Transverse colon (tissue), 4 donors: ENCODE results near the gene AKR1C8. TPM values are rescaled to one million over a fixed set of nuclear protein-coding genes. Genes with fewer than 3 reads are reported as not detected.
"Not testable (repeated sequence)": the region's sequence is repeated elsewhere in the genome, so short reads cannot be mapped to it uniquely, and the experiment has no call there.

Experiments used
- DNase-seq: peaks from one replicate; pipeline ENCODE4 v3.0.0-alpha.2; 2019
- H3K27ac ChIP-seq, 4 donors: fragments of 200-600 bp; sonication (generic); 2 replicates each; pipeline ENCODE4 v1.5.1; 2016 to 2018; ENCODE audit warnings: inconsistent platforms in 4 of 4
- H3K27me3 ChIP-seq: fragments of 200-600 bp; sonication (generic); 2 replicates; pipeline ENCODE4 v1.5.1; 2017; ENCODE audit warnings: inconsistent platforms
- H3K36me3 ChIP-seq, 4 donors: fragments of 200-600 bp; sonication (generic); 2 replicates each; pipeline ENCODE4 v1.5.1; 2017 to 2019; ENCODE audit warnings: inconsistent platforms in 4 of 4
- H3K4me1 ChIP-seq, 4 donors: fragments of 200-600 bp; sonication (generic); 2 replicates each; pipeline ENCODE4 v1.5.1; 2017 to 2020; ENCODE audit warnings: inconsistent platforms in 4 of 4
- H3K4me3 ChIP-seq, 4 donors: fragments of 200-600 bp; sonication (generic); 1 replicate in 1 of 4; 2 replicates in 3 of 4; pipeline versions ENCODE4 v1.5.1 to v1.6.1; 2017 to 2019; ENCODE audit warnings: inconsistent platforms in 4 of 4
- H3K9me3 ChIP-seq, 2 donors: fragments of 200-600 bp; sonication (generic); 2 replicates each; pipeline ENCODE4 v1.5.1; 2017 to 2019; ENCODE audit warnings: inconsistent platforms in 2 of 2
- CTCF ChIP-seq, 5 experiments: fragments of 200-600 bp in 3 of 5; fragments of 450-650 bp in 2 of 5; sonication (generic) in 3 of 5; IDR thresholded peaks; 1 replicate in 2 of 5; 2 replicates in 3 of 5; pipeline ENCODE4 v1.5.1; 2016 to 2017; ENCODE audit warnings: antibody characterized with exemption in 5 of 5, inconsistent platforms in 3 of 5, mild to moderate bottlenecking in 2 of 5, moderate library complexity in 1 of 5
- EP300 ChIP-seq: sonication (generic); formaldehyde crosslinking; IDR thresholded peaks from one replicate; pipeline ENCODE4 v1.6.1; 2017; ENCODE audit warnings: antibody characterized with exemption, low read depth
- POLR2A ChIP-seq: fragments of 450-650 bp; IDR thresholded peaks from one replicate; pipeline ENCODE4 v1.6.1; 2016; ENCODE audit warnings: antibody characterized with exemption, mild to moderate bottlenecking, moderate library complexity
- POLR2AphosphoS5 ChIP-seq, 3 donors: sonication (generic); formaldehyde crosslinking; IDR thresholded peaks; one replicate each; pipeline ENCODE4 v1.6.1; 2016; ENCODE audit warnings: antibody characterized with exemption in 3 of 3
- WGBS, 2 donors: methylation state at CpG; one replicate each; pipeline ENCODE4 v1.1.5; 2018; ENCODE audit warnings: low coverage in 1 of 2; 5-methylcytosine and 5-hydroxymethylcytosine counted together
- in situ Hi-C, 4 donors: fragments of 200-750 bp; cut with MboI; loops; one replicate each; pipeline versions ENCODE4 v1.15.0 to v1.15.1; 2017; ENCODE audit warnings: low sequenced_read_pairs in 3 of 4, low pct_ligation_motif_present in 1 of 4, low pct_unique_long_range_greater_than_20kb in 1 of 4
- intact Hi-C: fragments of 100-400 bp; cut with DNase I; formaldehyde crosslinking; loops from one replicate; pipeline ENCODE4 v1.15.1; 2023; ENCODE audit warnings: low total_unique reads
- total RNA-seq, 4 donors: library from RNA; depleted of rRNA; stranded (reverse); fragments of >200 nt; gene quantifications; one replicate each; pipeline ENCODE4 v1.1.0, GENCODE V29; 2016

AKR1C8 gene
- total RNA-seq, 4 donors from 2014 or later = 1.4 TPM; not detected in 3

- TF ChIP-seq POLR2A = no peak
- TF ChIP-seq EP300 = no peak
- no peak for TF ChIP-seq POLR2AphosphoS5 (IDR thresholded peaks at IDR 0.05)
- TF ChIP-seq CTCF (IDR thresholded peaks at IDR 0.05) = no peak
- Histone ChIP-seq H3K4me1 (no peaks in the 10 kb centered on the region), H3K27me3 (no peaks in the 10 kb centered on the region), H3K36me3 (no peaks in the 10 kb centered on the region), H3K9me3 (no peaks in the 10 kb centered on the region), H3K4me3 (no peak overlapping the region), H3K27ac (no peak overlapping the region)
- in situ Hi-C loops = no loop called here
- intact Hi-C loops = loop anchor here (2.0 kb wide), 1 partner anchor 59 kb away; no protein-coding TSS in a partner anchor
- no peak for DNase-seq
- WGBS, 2 donors = 59 to 71% methylated on average over 2 of the region's 2 CpGs
Measured at GRCh38 chr10:5183923-5184322, 1.0 kb downstream of the AKR1C8 start.

GRCh38 chr10:5180503-5180902 lies 4.4 kb downstream of the AKR1C8 start:
- DNase-seq, H3K9me3 ChIP-seq, H3K27me3 ChIP-seq, in situ Hi-C loops, intact Hi-C loops, H3K36me3 ChIP-seq, H3K4me1 ChIP-seq, H3K4me3 ChIP-seq, H3K27ac ChIP-seq: not testable (repeated sequence)
- 85 to 91% methylated on average over 9 to 12 of the region's 12 CpGs for WGBS, 2 donors

- H3K4me3 ChIP-seq, H3K27ac ChIP-seq, H3K36me3 ChIP-seq, H3K27me3 ChIP-seq, H3K9me3 ChIP-seq, in situ Hi-C loops, H3K4me1 ChIP-seq, intact Hi-C loops, DNase-seq: not testable (repeated sequence)
- 87 to 88% methylated on average over 1 to 3 of the region's 3 CpGs for WGBS, 2 donors
Measured at GRCh38 chr10:5175581-5175980, 9.4 kb downstream of the AKR1C8 start.

- no peak for DNase-seq
- H3K27me3 ChIP-seq = no peaks in the 10 kb centered on the region
- no peak overlapping the region for H3K27ac ChIP-seq
- no peaks in the 10 kb centered on the region for H3K4me1 ChIP-seq
- in situ Hi-C loops = no loop called here
- intact Hi-C loops = no loop called here
- WGBS, 2 donors = 82 to 85% methylated on average over 4 to 5 of the region's 5 CpGs
- TF ChIP-seq POLR2AphosphoS5 (IDR thresholded peaks at IDR 0.05) (no peak), POLR2A (no peak), EP300 (no peak)
- H3K4me3 ChIP-seq = no peak overlapping the region
- H3K36me3 ChIP-seq = no peaks in the 10 kb centered on the region
- peaks cover 24 to 37% of the 10 kb centered on the region in 2 donors for H3K9me3 ChIP-seq
Measured at GRCh38 chr10:5168897-5169420, 16.0 kb downstream of the AKR1C8 start.

GRCh38 chr10:5165738-5166137 lies 19.2 kb downstream of the AKR1C8 start:
- Histone ChIP-seq H3K9me3 (peaks cover 38 to 47% of the 10 kb centered on the region in 2 donors), H3K4me3 (no peak overlapping the region), H3K27ac (no peak overlapping the region), H3K36me3 (no peaks in the 10 kb centered on the region), H3K27me3 (no peaks in the 10 kb centered on the region), H3K4me1 (no peaks in the 10 kb centered on the region)
- intact Hi-C loops = no loop called here
- WGBS, 2 donors = 0% methylated on average over 1 of the region's 1 CpG; no CpG with 5 or more reads in 1 of the 2 donors
- DNase-seq = no peak
- in situ Hi-C loops = no loop called here
- no peak for TF ChIP-seq POLR2A
- TF ChIP-seq EP300 = no peak
- no peak for TF ChIP-seq CTCF (IDR thresholded peaks at IDR 0.05)
- TF ChIP-seq POLR2AphosphoS5 (IDR thresholded peaks at IDR 0.05) = no peak

GRCh38 chr10:5163487-5163886 lies 21.5 kb downstream of the AKR1C8 start:
- no peak for TF ChIP-seq POLR2AphosphoS5 (IDR thresholded peaks at IDR 0.05)
- TF ChIP-seq POLR2A = no peak
- no peak for TF ChIP-seq CTCF (IDR thresholded peaks at IDR 0.05)
- TF ChIP-seq EP300 = no peak
- Histone ChIP-seq H3K4me3 (no peak overlapping the region), H3K27ac (no peak overlapping the region), H3K9me3 (peaks cover 38 to 47% of the 10 kb centered on the region in 2 donors), H3K27me3 (no peaks in the 10 kb centered on the region), H3K36me3 (no peaks in the 10 kb centered on the region), H3K4me1 (no peaks in the 10 kb centered on the region)
- no peak for DNase-seq
- intact Hi-C loops = no loop called here
- WGBS, 2 donors = 74 to 82% methylated on average over 2 of the region's 2 CpGs
- in situ Hi-C loops = no loop called here
